ENCODE data around the gene CACNA1C. TPM values are rescaled to one million over a fixed set of nuclear protein-coding genes. Genes with fewer than 3 reads are reported as not detected.

CACNA1C gene
- total RNA-seq, 1 donor from 2014 or later = 6.5 TPM

DNA sequence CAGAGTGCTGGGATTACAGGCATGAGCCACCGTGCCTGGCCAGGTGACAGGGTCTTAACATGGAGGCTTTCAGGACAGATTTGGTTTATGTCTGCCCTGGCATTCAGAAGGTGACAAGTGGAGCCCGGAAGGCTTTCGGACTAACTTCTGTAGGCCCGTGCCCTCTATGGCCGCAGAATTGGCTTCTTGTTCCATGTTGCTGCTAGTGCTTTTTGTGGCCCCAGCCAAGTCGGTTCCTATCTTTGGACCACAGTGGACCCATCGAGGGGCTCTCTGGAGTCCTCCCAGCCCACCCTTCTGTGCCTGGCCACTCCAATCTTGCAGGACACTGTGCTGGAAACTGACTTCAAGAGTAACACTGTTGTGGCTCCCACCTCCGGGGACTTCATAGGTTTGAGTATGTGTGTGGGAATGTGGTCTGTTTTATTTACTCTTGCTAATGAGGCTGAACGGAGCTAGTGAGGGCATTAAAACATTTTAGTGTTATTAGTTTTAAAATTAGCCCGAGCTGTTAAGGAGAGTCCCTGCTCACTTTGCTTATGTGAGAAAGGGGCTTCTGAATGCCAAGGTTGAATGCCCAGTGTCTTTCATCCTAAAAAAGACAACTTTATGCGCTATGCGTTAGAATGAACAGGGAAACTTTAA lies 245.9 kb downstream of the CACNA1C start:
- DNase-seq = no peak

- no peak for DNase-seq
Observed at GRCh38 chr12:2299206-2299605, 246.4 kb downstream of the CACNA1C start.

DNA sequence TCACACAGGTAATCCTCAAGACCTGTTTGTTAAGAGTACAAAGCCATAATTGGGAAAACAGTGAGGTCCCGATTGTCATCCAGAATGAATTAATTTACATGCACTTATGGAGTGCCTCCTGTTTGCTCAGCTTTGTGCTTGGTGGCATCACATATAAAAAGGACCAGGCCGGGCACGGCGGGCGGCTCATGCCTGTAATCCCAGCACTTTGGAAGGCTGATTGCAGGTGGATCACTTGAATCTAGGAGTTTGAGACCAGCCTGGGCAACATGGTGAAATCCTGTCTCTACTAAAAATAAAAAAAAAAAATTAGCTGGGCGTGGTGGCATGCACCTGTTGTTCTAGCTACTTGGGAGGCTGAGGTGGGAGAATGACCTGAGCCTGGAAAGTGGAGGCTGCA lies 247.4 kb downstream of the CACNA1C start:
- DNase-seq = no peak

DNA sequence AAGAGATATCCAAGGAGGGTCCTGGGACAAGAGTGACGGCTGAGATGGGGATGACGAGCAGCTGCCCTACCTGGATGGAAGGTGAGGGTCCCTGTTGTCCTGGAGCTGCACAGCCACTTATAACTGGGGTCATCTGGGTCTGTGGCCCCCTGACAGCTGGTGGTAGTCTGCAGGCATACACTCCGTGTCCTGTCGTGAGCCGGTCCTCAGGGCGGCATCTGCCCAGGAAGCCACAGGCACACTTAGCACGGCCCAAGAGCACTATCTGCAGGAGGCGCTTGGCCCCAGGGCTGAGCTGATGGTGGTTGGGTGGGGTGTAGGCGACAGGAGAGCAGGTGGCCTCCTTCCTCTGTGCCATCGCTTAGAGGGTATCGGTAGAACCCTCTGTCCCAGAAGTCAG lies 248.1 kb downstream of the CACNA1C start:
- no peak for DNase-seq

- DNase-seq = no peak
Observed at GRCh38 chr12:2301531-2302461, 249.0 kb downstream of the CACNA1C start.

DNA sequence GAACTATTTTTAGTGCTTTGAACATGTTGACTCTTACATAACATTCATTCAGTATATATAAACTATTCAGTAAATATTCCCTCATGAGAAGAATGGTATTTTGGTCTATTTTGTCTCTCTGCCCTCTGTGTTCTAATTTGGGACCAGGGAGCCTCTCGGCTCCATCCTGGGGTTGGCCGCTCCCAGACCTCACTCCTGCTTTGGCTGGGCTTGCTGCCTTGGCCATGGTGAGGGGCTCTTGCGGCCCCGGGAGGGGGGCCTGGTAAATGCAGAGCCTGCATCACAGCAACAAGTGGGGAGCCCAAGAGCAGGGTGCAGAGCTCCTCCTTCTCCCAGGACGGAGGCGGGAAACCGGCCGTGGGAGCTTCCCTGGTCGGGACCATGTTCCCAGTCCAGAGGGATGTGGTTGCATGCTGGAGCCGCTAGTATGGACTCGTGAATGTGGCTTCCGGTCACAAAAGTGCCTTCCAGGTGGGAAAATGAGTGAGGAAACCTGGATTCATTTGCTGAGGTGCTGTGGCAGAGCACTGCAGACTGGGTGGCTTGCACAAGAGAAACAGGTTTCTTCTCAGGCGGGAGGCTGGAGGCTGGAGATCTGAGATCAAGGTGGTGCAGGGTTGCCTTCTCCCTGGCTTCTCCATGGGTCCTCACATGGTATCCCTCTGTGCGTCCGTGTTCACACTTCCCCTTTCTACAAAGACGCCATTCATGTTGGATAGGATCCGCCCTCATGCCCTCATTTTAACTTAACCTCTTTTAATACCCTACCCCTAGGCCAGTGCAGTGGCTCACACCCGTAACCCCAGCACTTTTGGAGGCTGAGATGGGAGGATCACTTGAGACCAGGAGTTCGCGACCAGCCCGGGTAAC lies 250.2 kb downstream of the CACNA1C start:
- DNase-seq = no peak

DNA sequence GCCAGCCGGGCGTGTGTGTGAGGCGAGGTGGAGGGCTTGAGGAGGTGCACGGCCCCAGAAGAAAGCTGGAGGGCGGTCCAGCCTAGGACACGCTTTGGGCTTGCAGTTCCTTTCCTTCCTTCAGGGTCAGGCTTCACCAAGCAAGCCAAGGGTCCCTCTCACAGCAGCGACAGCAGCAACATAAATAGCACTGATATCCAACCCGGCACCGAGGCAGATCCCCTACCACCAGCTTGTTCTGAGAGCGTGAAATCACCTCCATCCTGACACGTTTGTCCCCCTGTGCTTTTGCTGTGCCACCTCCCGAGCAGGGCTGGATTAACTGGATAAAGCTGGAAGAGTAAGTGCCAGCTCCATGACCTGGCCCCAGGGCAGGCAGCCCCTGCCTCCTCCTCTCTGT lies 251.4 kb downstream of the CACNA1C start:
- no peak for DNase-seq

- no peak for DNase-seq
Observed at GRCh38 chr12:2306012-2306411, 253.2 kb downstream of the CACNA1C start.

DNA sequence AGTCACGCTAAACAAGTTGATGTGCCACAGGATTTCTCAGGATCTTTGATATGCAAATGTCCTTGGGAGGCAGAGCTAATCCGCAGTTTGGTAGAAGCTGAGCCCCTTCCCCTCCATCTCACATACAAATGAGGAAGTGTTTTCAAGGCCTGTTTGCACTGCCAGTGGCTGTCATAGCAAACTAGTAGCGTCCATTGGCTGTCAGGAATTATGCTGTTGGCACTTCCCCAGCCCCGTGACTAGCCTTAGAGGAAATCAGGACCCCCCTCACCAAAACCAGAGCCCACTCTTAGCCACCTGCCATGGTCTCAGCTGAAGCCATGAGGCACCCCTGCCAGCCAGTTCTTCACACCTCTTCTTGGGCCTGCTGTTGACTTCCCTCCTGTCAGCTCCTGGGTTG lies 253.9 kb downstream of the CACNA1C start:
- no peak for DNase-seq

- DNase-seq = no peak
Observed at GRCh38 chr12:2307550-2307949, 254.8 kb downstream of the CACNA1C start.

DNA sequence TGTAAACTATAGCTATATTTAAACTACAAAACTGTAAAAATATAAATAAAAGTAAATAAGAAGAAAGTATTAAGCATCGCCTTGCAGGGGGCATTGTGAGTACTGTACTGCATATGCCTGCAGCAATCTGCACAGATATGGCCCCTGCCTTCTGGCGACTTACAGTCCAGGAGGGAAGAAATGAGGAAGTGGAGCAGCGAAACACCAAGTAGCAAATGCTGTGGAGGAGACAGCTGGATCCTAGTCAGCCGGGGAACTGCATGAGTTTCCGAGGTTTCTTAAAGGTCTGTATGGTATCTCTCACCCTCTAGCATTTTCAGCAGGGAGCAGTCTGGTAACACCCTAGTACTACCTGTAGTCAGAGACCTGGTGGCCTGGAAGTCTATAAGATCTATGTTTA lies 256.9 kb downstream of the CACNA1C start:
- no peak for DNase-seq

GRCh38 chr12:2311020-2311778 lies 258.4 kb downstream of the CACNA1C start:
- no peak for DNase-seq

DNA sequence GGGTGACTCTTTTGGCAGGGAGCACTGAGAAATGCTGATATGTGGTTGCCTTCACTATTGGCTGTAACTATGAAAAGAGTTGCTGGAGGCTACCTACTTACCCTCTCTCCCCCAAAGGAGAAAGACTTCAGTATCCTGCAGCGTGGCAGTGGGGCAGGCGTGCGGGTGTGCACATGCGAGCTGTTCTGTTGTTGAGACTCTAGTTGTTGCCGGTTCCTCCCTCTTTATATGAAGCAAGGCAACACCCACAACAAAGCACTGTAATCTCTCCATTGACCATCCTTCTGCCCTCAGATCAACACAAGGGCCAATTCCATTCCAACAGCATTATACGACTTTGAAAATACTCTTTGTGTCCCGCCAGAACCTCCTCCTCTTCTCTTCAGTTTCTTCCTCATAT lies 259.4 kb downstream of the CACNA1C start:
- DNase-seq = no peak

DNA sequence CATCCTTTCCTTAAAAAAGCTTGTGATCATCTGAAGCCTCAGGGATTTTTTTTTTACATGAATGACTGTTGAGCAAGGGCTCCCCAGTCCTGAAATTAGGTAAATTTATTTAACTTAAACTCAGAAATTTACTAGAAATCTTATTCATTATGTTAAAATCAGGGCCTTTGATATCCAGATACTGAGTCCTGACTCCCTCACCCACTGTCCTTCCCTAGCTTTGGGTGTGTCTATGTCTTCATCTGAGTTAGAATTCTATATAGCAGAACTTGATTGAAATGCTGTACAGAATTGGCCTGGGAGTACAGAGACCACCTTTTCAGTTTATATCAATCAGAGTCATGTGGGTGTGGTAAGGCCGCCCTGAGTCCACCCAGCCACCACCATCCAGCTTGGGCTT lies 260.0 kb downstream of the CACNA1C start:
- DNase-seq = no peak

- no peak for DNase-seq
Observed at GRCh38 chr12:2314492-2314891, 261.7 kb downstream of the CACNA1C start.

GRCh38 chr12:2317772-2318171 lies 265.0 kb downstream of the CACNA1C start:
- DNase-seq = no peak

DNA sequence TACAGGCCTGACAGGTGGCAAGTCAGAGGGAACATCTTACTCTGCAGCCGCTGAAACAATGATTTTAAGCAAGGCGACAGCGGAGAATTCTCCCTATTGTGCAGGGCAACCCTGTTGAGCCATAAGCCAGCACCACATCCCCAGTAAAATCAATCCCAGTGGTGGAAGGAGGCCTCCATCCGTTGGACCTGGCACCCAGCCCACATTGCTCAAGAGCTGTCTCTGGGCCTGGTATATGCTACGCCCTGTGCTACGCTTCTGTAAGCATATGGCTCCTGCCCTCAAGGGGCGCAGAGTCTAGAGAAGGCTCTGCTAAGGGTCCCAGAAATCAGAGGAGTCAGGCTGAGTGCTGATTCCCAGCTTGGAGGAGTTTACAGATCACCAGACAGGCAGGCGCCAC lies 265.5 kb downstream of the CACNA1C start:
- no peak for DNase-seq

DNA sequence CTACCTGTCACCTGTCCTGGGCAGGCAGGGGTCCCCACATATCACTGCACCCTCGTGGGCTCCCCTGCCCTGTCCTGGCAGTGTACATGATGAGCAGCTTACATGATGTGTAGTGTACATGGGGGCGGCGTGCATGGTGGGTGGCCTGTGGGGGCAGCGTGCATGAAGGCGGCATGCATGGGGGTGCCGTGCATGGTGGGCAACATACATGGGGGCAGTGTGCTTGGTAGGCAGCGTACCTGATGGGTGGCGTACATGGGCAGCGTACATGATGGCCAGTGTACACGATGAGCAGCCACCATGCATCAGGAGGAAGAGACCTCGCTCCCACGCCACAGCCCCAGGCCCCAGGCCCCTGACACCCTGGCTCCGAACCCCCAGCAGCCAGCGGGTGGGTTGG lies 266.3 kb downstream of the CACNA1C start:
- DNase-seq = no peak

DNA sequence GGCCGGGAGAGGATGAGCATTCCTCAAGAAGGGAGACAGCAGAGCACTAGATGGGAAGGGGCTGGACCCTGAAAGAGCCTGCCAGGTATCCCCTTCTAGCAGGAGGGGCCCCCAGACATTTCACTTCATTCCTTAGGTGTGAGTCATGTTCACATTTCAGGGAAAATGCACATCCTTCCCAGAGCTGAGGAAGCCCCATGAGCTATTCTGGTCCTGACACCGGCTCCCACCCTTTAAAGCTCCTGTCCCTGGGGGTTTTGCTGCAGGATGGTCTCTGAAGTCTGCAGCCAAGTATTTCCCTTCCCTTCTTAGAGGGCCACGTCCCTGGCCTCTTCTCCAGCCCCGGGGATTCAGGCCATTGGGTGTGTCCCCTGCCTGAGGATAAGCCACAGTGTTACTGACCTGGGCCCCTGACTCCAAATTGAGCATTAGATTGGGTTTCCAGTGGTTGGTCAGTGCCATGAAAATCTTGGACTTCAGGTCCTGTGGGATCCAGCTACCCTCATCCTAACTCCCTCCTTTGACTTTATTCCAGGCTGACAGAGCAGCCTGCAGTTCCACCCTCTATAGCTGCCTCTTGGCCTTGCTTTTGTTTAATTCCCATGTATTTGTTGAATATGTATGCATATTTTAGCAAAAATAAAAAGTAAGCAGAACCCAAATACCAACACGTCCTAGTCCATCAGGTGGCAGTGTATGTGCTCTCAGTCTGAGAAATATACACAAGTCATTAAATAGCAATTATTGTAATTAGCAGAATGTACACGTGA lies 267.1 kb downstream of the CACNA1C start:
- peak; percentile 62 for DNase-seq

- no peak for DNase-seq
Observed at GRCh38 chr12:2320841-2321240, 268.1 kb downstream of the CACNA1C start.

GRCh38 chr12:2322554-2323120 lies 269.9 kb downstream of the CACNA1C start:
- DNase-seq = no peak

Measured in tongue (tissue), 2 donors.